Muscle layer of duodenum (tissue), 2 donors: Measurements from ENCODE around the gene RBBP8.

ENCODE experiments used
- H3K27ac ChIP-seq: one replicate; pipeline ENCODE4 v1.7.0; 2013; ENCODE audit warnings: mild to moderate bottlenecking, low read length
- H3K27me3 ChIP-seq: one replicate; pipeline ENCODE4 v1.7.0; 2013; ENCODE audit warnings: low read depth, mild to moderate bottlenecking, control low read depth, low read length
- H3K36me3 ChIP-seq, 2 donors: one replicate each; pipeline ENCODE4 v1.7.0; 2013; ENCODE audit warnings: low read length in 2 of 2, control low read depth in 1 of 2, mild to moderate bottlenecking in 1 of 2; ENCODE audit not compliant: insufficient read depth in 2 of 2, control insufficient read depth in 1 of 2
- H3K4me1 ChIP-seq, 2 donors: one replicate each; pipeline ENCODE4 v1.7.0; 2013; ENCODE audit warnings: low read length in 2 of 2, mild to moderate bottlenecking in 2 of 2, control low read depth in 1 of 2, moderate library complexity in 1 of 2; ENCODE audit not compliant: insufficient read depth in 2 of 2, control insufficient read depth in 1 of 2
- H3K4me3 ChIP-seq, 2 donors: one replicate each; pipeline ENCODE4 v1.7.0; 2013; ENCODE audit warnings: low read length in 2 of 2, low read depth in 1 of 2, mild to moderate bottlenecking in 1 of 2
- H3K9me3 ChIP-seq, 2 donors: one replicate each; pipeline ENCODE4 v1.7.0; 2013; ENCODE audit warnings: low read length in 2 of 2, control low read depth in 1 of 2, mild to moderate bottlenecking in 1 of 2; ENCODE audit not compliant: control insufficient read depth in 1 of 2
- donor health status: healthy.

The RBBP8 gene

DNA sequence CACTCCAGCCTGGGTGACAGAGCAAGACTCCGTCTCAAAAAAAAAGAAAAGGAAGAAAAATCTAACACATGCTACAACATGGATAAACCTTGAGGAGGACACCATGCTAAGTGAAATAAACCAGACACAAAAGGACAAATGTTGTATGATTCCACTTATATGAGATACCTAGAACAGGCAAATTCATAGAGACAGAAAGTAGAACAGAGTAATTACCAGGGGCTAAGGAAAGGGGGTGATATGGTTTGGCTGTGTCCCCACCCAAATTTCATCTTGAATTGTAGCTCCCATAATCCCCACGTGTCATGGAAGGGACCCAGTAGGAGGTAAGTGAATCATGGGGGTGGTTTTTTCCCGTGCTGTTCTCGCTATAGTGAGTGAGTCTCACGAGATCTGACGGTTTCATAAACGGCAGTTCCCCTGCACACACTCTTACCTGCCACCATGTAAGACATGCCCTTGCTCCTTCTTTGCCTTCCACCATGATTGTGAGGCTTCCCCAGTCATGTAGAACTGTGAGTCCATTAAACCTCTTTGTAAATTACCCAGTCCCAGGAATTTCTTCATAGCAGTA, 110.8 kb downstream of the RBBP8 start:
- Histone ChIP-seq H3K9me3 (no peaks in the 10 kb centered on the region), H3K4me1 (no peaks in the 10 kb centered on the region), H3K4me3 (no peak overlapping the region), H3K36me3 (no peaks in the 10 kb centered on the region), H3K27ac (no peak overlapping the region), H3K27me3 (no peaks in the 10 kb centered on the region)

DNA sequence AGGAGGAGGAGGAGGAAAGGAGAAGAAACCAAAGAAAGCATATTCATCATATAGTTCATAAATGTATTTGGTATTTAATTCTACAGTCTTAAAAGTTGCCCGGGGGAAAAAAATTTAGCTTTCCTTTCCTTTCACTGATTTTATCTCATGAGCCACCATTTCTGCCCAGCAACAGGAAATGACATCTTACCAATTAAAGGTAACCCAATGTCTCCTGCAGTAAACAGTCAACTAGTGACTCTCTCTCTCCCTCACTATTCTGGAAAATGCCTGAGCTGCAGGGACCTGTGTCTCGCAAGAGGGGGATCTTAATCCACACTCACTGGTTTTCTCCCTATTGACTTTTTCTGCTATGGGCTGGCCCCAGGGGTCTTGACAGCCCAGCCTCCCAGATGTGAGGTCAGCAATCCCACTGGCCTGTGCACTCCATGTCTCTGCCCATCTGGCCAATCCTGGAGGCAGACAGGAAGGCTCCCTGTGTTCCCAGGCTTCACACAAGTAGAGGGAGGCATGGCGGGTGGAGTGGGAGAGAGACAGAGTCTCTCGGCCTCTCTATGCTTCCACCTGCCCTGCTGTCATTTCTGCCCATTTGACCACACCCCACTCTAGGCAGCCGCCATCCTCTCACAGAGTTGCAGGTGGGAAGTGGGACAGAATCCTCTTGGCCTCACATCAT, 116.7 kb downstream of the RBBP8 start:
- Histone ChIP-seq H3K27ac (no peak overlapping the region), H3K4me3 (no peak overlapping the region), H3K27me3 (no peaks in the 10 kb centered on the region), H3K4me1 (peaks cover 3 to 5% of the 10 kb centered on the region in 2 donors), H3K36me3 (no peaks in the 10 kb centered on the region), H3K9me3 (no peaks in the 10 kb centered on the region)

- no peak overlapping the region for H3K4me3 ChIP-seq
- no peak overlapping the region for H3K27ac ChIP-seq
- H3K4me1 ChIP-seq, result peaks cover 3 to 5% of the 10 kb centered on the region in 2 donors
- no peaks in the 10 kb centered on the region for H3K27me3 ChIP-seq
- no peaks in the 10 kb centered on the region for H3K36me3 ChIP-seq
- no peaks in the 10 kb centered on the region for H3K9me3 ChIP-seq
Observed at GRCh38 chr18:23053776-23054457, 120.8 kb downstream of the RBBP8 start.

DNA sequence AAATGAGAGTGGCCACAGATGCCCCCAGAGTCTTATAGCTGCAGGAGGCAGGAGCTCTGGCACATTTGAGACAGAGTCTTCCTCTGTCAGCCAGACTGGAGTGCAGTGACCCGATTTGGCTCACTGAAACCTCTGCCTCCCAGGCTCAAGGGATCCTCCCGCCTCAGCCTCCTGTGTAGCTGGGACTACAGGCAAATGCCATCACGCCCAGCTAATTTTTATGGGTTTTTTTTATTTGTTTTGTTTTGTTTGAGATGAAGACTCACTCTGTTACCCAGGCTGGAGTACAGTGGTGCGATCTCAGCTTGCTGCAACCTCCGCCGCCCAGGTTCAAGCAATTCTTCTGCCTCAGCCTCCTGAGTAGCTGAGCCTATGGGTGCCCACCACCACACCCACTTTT, 121.4 kb downstream of the RBBP8 start:
- Histone ChIP-seq H3K4me1 (peaks cover 3 to 5% of the 10 kb centered on the region in 2 donors), H3K27ac (no peak overlapping the region), H3K9me3 (no peaks in the 10 kb centered on the region), H3K27me3 (no peaks in the 10 kb centered on the region), H3K36me3 (no peaks in the 10 kb centered on the region), H3K4me3 (no peak overlapping the region)

DNA sequence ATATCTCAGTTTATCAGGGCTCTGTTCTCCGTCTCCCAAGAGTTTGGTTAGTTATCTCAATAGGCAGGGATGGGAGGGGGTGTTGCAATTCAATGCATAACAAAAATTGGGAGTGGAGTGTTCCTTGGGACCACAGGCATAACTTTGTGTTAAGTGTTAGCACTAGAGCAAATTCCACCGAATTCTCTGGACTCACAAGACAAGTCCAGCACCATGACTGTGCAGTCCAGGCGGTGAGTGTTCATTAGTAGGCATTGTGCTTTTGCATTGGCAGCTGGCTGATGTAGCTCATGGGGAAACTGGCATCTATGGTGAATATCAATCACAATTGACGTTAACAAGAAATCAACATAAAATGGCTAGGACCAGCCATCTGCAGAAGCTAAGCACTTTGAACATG, 123.2 kb downstream of the RBBP8 start:
- no peak overlapping the region for H3K4me3 ChIP-seq
- H3K27ac ChIP-seq, result no peak overlapping the region

DNA sequence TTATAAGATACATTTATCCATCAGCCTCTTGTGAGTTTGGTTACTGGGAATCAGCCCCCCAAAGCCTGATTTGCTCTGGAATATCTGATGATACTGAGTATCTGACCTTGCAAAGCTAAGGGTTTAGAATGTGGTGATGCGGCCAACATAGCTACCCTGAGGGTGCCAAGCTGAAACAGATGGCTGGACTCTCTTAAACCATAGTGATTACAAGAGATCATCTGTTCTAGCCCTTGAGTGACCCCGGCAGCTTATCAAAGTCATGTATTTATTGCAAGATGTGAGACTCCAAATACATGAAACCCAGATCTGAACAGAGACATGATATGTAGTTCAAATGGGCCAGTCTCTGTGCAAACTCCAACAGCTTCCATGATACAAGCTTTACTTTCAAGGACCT, 124.0 kb downstream of the RBBP8 start:
- peaks cover 3 to 5% of the 10 kb centered on the region in 2 donors for H3K4me1 ChIP-seq
- H3K27me3 ChIP-seq, result no peaks in the 10 kb centered on the region
- no peaks in the 10 kb centered on the region for H3K36me3 ChIP-seq
- no peaks in the 10 kb centered on the region for H3K9me3 ChIP-seq
- no peak overlapping the region for H3K4me3 ChIP-seq
- no peak overlapping the region for H3K27ac ChIP-seq

More for the DNA sequence above, 123.2 kb downstream of the RBBP8 start:
- Histone ChIP-seq H3K9me3 (no peaks in the 10 kb centered on the region), H3K27me3 (no peaks in the 10 kb centered on the region), H3K4me1 (peaks cover 3 to 5% of the 10 kb centered on the region in 2 donors), H3K36me3 (no peaks in the 10 kb centered on the region)

- no peaks in the 10 kb centered on the region for H3K36me3 ChIP-seq
- no peak overlapping the region for H3K4me3 ChIP-seq
- H3K27me3 ChIP-seq, result no peaks in the 10 kb centered on the region
- no peaks in the 10 kb centered on the region for H3K9me3 ChIP-seq
- no peak overlapping the region for H3K27ac ChIP-seq
- H3K4me1 ChIP-seq, result peaks cover under 1 to 2% of the 10 kb centered on the region in 2 donors
Observed at GRCh38 chr18:23058746-23059415, 125.8 kb downstream of the RBBP8 start.

DNA sequence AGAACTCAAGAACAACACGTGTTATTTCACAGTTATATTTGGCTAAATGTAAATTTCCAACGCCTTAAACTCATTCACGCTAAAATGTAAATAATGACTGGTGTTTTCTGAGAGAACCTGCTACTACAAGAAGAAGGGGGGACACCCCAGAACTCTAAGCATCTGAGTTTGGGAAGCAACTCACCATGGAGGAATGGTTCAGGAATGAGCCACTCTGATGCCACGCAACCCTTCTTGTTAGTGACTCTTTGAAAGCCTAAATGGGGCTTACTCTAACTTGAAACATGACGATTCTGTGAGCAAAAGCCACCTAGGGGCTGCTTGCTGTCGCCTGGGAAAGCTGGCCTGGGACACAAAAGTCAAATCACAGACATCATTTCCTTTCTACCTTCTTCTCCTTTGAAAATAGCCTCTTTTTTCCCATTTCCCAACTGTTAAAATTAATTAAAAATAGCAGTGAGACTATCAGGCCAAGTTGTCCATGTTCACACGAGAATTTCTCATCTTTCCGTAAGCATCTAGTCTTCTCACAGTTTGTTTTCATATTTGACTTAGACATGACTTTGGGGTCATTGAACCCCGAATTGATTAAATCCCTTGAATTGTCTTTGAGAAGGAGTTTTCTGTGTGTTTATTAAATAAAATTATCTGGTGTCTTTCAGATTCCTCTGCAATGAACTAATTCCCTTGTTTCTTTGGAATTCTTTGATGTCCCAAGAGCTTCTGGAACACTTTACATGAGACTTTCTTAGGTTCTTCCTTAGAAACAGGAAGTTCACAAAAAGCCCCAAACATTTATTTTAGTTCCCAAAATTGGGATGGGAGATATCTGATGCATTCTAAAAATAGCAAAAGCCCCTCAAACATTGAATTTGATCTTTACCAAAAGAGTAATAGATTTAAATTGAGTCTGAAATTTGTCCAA, 126.7 kb downstream of the RBBP8 start:
- Histone ChIP-seq H3K27me3 (no peaks in the 10 kb centered on the region), H3K4me1 (no peaks in the 10 kb centered on the region), H3K9me3 (no peaks in the 10 kb centered on the region), H3K27ac (no peak overlapping the region), H3K36me3 (no peaks in the 10 kb centered on the region), H3K4me3 (no peak overlapping the region)

- Histone ChIP-seq H3K27ac (no peak overlapping the region), H3K27me3 (no peaks in the 10 kb centered on the region), H3K4me1 (no peaks in the 10 kb centered on the region), H3K4me3 (no peak overlapping the region), H3K36me3 (no peaks in the 10 kb centered on the region), H3K9me3 (no peaks in the 10 kb centered on the region)
Observed at GRCh38 chr18:23062011-23062410, 128.9 kb downstream of the RBBP8 start.

DNA sequence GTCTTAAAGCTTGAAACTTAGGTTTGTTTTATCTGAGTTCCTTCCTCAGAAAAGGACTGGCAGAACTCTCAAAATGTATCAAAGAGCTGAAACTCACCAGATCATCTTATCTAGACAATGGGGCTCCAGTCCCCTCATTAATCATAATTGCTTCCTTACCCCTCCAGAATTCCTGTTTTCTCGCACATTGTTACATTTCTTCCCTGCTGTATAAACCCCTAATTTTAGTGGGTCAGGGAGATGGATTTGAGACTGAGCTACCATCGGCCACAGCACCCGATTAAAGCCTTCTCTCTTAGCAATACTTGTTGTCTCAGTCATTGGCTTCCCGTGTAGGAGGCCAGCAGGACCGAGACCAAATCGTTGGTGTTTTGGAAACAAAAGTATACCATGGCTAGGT, 130.4 kb downstream of the RBBP8 start:
- Histone ChIP-seq H3K36me3 (no peaks in the 10 kb centered on the region), H3K4me3 (no peak overlapping the region), H3K27me3 (no peaks in the 10 kb centered on the region), H3K27ac (no peak overlapping the region), H3K9me3 (no peaks in the 10 kb centered on the region), H3K4me1 (no peaks in the 10 kb centered on the region)
